ENCODE data around the gene CBY2.

GRCh38 chr13:45711951-45712350 is 9.8 kb downstream of the CBY2 start:
- no peak for TF ChIP-seq POLR2A (IDR thresholded peaks at IDR 0.05)
- TF ChIP-seq, protein P1, sequence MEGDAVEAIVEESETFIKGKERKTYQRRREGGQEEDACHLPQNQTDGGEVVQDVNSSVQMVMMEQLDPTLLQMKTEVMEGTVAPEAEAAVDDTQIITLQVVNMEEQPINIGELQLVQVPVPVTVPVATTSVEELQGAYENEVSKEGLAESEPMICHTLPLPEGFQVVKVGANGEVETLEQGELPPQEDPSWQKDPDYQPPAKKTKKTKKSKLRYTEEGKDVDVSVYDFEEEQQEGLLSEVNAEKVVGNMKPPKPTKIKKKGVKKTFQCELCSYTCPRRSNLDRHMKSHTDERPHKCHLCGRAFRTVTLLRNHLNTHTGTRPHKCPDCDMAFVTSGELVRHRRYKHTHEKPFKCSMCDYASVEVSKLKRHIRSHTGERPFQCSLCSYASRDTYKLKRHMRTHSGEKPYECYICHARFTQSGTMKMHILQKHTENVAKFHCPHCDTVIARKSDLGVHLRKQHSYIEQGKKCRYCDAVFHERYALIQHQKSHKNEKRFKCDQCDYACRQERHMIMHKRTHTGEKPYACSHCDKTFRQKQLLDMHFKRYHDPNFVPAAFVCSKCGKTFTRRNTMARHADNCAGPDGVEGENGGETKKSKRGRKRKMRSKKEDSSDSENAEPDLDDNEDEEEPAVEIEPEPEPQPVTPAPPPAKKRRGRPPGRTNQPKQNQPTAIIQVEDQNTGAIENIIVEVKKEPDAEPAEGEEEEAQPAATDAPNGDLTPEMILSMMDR (IDR thresholded peaks at IDR 0.05) = no peak

All from right lobe of liver (tissue), 4 donors.